ENCODE measurements around the gene PMIS2.

- no peak for TF ChIP-seq CTCF (IDR thresholded peaks at IDR 0.05)
- TF ChIP-seq POLR2A (IDR thresholded peaks at IDR 0.05): no peak
Measured at GRCh38 chr19:35613574-35613973, 27.6 kb downstream of the PMIS2 start.
